ENCODE measurements around the gene TLR6.
A peak's percentile ranks its signal among the peaks of the same experiment; 100 is the strongest.

GRCh38 chr4:38782452-38783108 is 74.0 kb downstream of the TLR6 start, which contains the start of gene TLR10:
- TF ChIP-seq, protein P1, sequence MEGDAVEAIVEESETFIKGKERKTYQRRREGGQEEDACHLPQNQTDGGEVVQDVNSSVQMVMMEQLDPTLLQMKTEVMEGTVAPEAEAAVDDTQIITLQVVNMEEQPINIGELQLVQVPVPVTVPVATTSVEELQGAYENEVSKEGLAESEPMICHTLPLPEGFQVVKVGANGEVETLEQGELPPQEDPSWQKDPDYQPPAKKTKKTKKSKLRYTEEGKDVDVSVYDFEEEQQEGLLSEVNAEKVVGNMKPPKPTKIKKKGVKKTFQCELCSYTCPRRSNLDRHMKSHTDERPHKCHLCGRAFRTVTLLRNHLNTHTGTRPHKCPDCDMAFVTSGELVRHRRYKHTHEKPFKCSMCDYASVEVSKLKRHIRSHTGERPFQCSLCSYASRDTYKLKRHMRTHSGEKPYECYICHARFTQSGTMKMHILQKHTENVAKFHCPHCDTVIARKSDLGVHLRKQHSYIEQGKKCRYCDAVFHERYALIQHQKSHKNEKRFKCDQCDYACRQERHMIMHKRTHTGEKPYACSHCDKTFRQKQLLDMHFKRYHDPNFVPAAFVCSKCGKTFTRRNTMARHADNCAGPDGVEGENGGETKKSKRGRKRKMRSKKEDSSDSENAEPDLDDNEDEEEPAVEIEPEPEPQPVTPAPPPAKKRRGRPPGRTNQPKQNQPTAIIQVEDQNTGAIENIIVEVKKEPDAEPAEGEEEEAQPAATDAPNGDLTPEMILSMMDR (conservative IDR thresholded peaks at IDR 0.05): peak; percentile 79
- no peak for TF ChIP-seq ZFX (IDR thresholded peaks at IDR 0.05)

Data from C4-2B (cell line).